Common myeloid progenitor, CD34-positive (primary cell): ENCODE data around the gene STH.

Experiments
- CTCF ChIA-PET: fragments of 350-600 bp; sonication (Branson Sonifier 250); formaldehyde crosslinking; loops from one replicate; lab custom pipeline; 2021; ENCODE audit warnings: antibody characterized with exemption; lab: Charles Lee
- POLR2A ChIA-PET: fragments of 350-600 bp; sonication (Branson Sonifier 250); formaldehyde crosslinking; loops from one replicate; lab custom pipeline; 2021; ENCODE audit warnings: antibody characterized with exemption; lab: Charles Lee
- DNase-seq, 3 donors: peaks; one replicate each; pipeline versions ENCODE4 v3.0.0 to v3.0.0-alpha.2; 2013
- H3K27ac ChIP-seq, 2 experiments: 1 replicate in 1 of 2; 2 replicates in 1 of 2; pipeline ENCODE4 v1.7.0; 2013; ENCODE audit warnings: inconsistent platforms in 2 of 2, low read length in 2 of 2, mild to moderate bottlenecking in 2 of 2, low read depth in 1 of 2, moderate library complexity in 1 of 2; ENCODE audit not compliant: severe bottlenecking in 2 of 2, insufficient read depth in 1 of 2, poor library complexity in 1 of 2
- H3K27me3 ChIP-seq, 5 experiments: replicated peaks in 2 of 5; 1 replicate in 3 of 5; 2 replicates in 2 of 5; pipeline versions ENCODE4 v1.6.1 to v1.7.0; 2013; ENCODE audit warnings: low read length in 4 of 5, mild to moderate bottlenecking in 2 of 5, moderate library complexity in 2 of 5, inconsistent platforms in 1 of 5; ENCODE audit not compliant: insufficient read depth in 5 of 5, control insufficient read depth in 4 of 5
- H3K36me3 ChIP-seq, 4 experiments: 1 replicate in 2 of 4; 2 replicates in 2 of 4; pipeline versions ENCODE4 v1.6.1 to v1.7.0; 2013; ENCODE audit warnings: low read length in 3 of 4, control low read depth in 1 of 4, mild to moderate bottlenecking in 1 of 4; ENCODE audit not compliant: control insufficient read depth in 4 of 4, insufficient read depth in 4 of 4
- H3K4me1 ChIP-seq, 4 experiments: 1 replicate in 3 of 4; 2 replicates in 1 of 4; pipeline versions ENCODE4 v1.6.1 to v1.7.1; 2013; ENCODE audit warnings: low read length in 3 of 4, mild to moderate bottlenecking in 3 of 4, control low read depth in 1 of 4, inconsistent platforms in 1 of 4, moderate library complexity in 1 of 4; ENCODE audit not compliant: control insufficient read depth in 4 of 4, insufficient read depth in 4 of 4; ENCODE audit errors: control extremely low read depth in 1 of 4
- H3K4me3 ChIP-seq, 7 experiments: 1 replicate in 4 of 7; 2 replicates in 3 of 7; pipeline versions ENCODE4 v1.5.1 to v1.7.0; 2013; ENCODE audit warnings: mild to moderate bottlenecking in 7 of 7, low read length in 6 of 7, moderate library complexity in 6 of 7, inconsistent platforms in 2 of 7, low read depth in 2 of 7, control low read depth in 1 of 7; ENCODE audit not compliant: insufficient read depth in 4 of 7, control insufficient read depth in 1 of 7; ENCODE audit errors: extremely low read depth in 1 of 7
- H3K9me3 ChIP-seq, 5 experiments: 1 replicate in 4 of 5; 2 replicates in 1 of 5; pipeline versions ENCODE4 v1.6.1 to v1.7.1; 2013; ENCODE audit warnings: low read length in 4 of 5, mild to moderate bottlenecking in 2 of 5, inconsistent platforms in 1 of 5, low read depth in 1 of 5, moderate library complexity in 1 of 5; ENCODE audit not compliant: control insufficient read depth in 4 of 5, insufficient read depth in 2 of 5; ENCODE audit errors: control extremely low read depth in 1 of 5
- WGBS: methylation state at CpG from one replicate; pipeline ENCODE4 v1.1.5; 2013; ENCODE audit not compliant: insufficient coverage; 5-methylcytosine and 5-hydroxymethylcytosine counted together

STH gene

GRCh38 chr17:46045639-46046038, 46.6 kb downstream of the STH start:
- no peak for DNase-seq
- 93% methylated on average over 2 of the region's 3 CpGs for WGBS

GRCh38 chr17:46046957-46047356, 47.9 kb downstream of the STH start:
- H3K27ac ChIP-seq: no peak overlapping the region
- POLR2A ChIA-PET: no interaction called here
- no CpG with 5 or more reads among the region's 1 CpG for whole genome bisulfite sequencing
- CTCF ChIA-PET: interaction anchor here (0.6 to 1.3 kb wide), 4 partner anchors 11 to 142 kb away, joined by 3 read pairs; no protein-coding TSS in a partner anchor
- no peaks in the 10 kb centered on the region for H3K27me3 ChIP-seq
- H3K4me1 ChIP-seq: peaks cover 0 to 5% (median 0%) of the 10 kb centered on the region in 4 experiments
- peaks cover 23 to 76% (median 55%) of the 10 kb centered on the region in 4 experiments for H3K36me3 ChIP-seq
- H3K9me3 ChIP-seq: no peaks in the 10 kb centered on the region
- H3K4me3 ChIP-seq: no peak overlapping the region
- DNase-seq: no peak

More at GRCh38 chr17:46045639-46046038, 46.6 kb downstream of the STH start:
- Histone ChIP-seq H3K27ac (no peak overlapping the region), H3K4me3 (no peak overlapping the region), H3K27me3 (no peaks in the 10 kb centered on the region), H3K36me3 (peaks cover 15 to 70% (median 51%) of the 10 kb centered on the region in 4 experiments), H3K9me3 (no peaks in the 10 kb centered on the region), H3K4me1 (peaks cover 0 to 5% (median 0%) of the 10 kb centered on the region in 4 experiments)
- POLR2A ChIA-PET: interaction anchor here (1.2 kb wide), 1 partner anchor 18 kb away, joined by 3 read pairs; no protein-coding TSS in a partner anchor
- CTCF ChIA-PET: interaction anchor here (0.8 to 3.5 kb wide), 7 partner anchors 9 to 165 kb away, joined by 3 to 19 read pairs (median 5); no protein-coding TSS in a partner anchor

GRCh38 chr17:46047398-46047797, 48.3 kb downstream of the STH start:
- WGBS: 100% methylated on average over 2 of the region's 5 CpGs
- no peak overlapping the region for H3K27ac ChIP-seq
- DNase-seq: no peak

GRCh38 chr17:46047856-46048255, 48.8 kb downstream of the STH start:
- no peak overlapping the region for H3K4me3 ChIP-seq
- POLR2A ChIA-PET: no interaction called here
- H3K36me3 ChIP-seq: peaks cover 23 to 70% (median 49%) of the 10 kb centered on the region in 4 experiments
- no peak for DNase-seq
- H3K27me3 ChIP-seq: no peaks in the 10 kb centered on the region
- no peaks in the 10 kb centered on the region for H3K9me3 ChIP-seq
- H3K27ac ChIP-seq: no peak overlapping the region
- H3K4me1 ChIP-seq: peaks cover 0 to 5% (median 0%) of the 10 kb centered on the region in 4 experiments
- 100% methylated on average over 5 of the region's 8 CpGs for WGBS
- CTCF ChIA-PET: interaction anchor here (1.0 to 1.3 kb wide), 2 partner anchors 10 to 12 kb away, joined by 3 read pairs; no protein-coding TSS in a partner anchor

More at GRCh38 chr17:46047398-46047797, 48.3 kb downstream of the STH start:
- CTCF ChIA-PET: interaction anchor here (0.6 to 1.3 kb wide), 4 partner anchors 11 to 142 kb away, joined by 3 read pairs; no protein-coding TSS in a partner anchor
- H3K4me1 ChIP-seq: peaks cover 0 to 5% (median 0%) of the 10 kb centered on the region in 4 experiments
- no peaks in the 10 kb centered on the region for H3K9me3 ChIP-seq
- no peaks in the 10 kb centered on the region for H3K27me3 ChIP-seq
- H3K36me3 ChIP-seq: peaks cover 23 to 75% (median 53%) of the 10 kb centered on the region in 4 experiments
- no peak overlapping the region for H3K4me3 ChIP-seq
- POLR2A ChIA-PET: no interaction called here
